ENCODE results near the gene CAND2.

- TF ChIP-seq, protein P1, sequence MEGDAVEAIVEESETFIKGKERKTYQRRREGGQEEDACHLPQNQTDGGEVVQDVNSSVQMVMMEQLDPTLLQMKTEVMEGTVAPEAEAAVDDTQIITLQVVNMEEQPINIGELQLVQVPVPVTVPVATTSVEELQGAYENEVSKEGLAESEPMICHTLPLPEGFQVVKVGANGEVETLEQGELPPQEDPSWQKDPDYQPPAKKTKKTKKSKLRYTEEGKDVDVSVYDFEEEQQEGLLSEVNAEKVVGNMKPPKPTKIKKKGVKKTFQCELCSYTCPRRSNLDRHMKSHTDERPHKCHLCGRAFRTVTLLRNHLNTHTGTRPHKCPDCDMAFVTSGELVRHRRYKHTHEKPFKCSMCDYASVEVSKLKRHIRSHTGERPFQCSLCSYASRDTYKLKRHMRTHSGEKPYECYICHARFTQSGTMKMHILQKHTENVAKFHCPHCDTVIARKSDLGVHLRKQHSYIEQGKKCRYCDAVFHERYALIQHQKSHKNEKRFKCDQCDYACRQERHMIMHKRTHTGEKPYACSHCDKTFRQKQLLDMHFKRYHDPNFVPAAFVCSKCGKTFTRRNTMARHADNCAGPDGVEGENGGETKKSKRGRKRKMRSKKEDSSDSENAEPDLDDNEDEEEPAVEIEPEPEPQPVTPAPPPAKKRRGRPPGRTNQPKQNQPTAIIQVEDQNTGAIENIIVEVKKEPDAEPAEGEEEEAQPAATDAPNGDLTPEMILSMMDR (IDR thresholded peaks at IDR 0.05): no peak
- TF ChIP-seq ZFX (IDR thresholded peaks at IDR 0.05; ENCODE audit: borderline replicate concordance): no peak
Observed at GRCh38 chr3:12818273-12818672, 21.8 kb downstream of the CAND2 start.
